ENCODE results near the gene PEF1.
A peak's percentile ranks its signal among the peaks of the same experiment; 100 is the strongest.

The PEF1 gene

GRCh38 chr1:31653717-31654473 lies 9.2 kb upstream of the PEF1 start:
- no peak for DNase-seq (ENCODE audit: low read depth)

GRCh38 chr1:31652891-31653499 lies 8.3 kb upstream of the PEF1 start:
- DNase-seq (ENCODE audit: low read depth), result no peak

- no peak for DNase-seq (ENCODE audit: low read depth)
These were observed 7.1 kb upstream of the PEF1 start for GRCh38 chr1:31651766-31652165.

GRCh38 chr1:31651089-31651420 lies 6.4 kb upstream of the PEF1 start:
- no peak for DNase-seq (ENCODE audit: low read depth)

GRCh38 chr1:31650161-31651088 lies 5.7 kb upstream of the PEF1 start:
- no peak for DNase-seq (ENCODE audit: low read depth)

GRCh38 chr1:31648641-31649357 lies 4.1 kb upstream of the PEF1 start:
- no peak for DNase-seq (ENCODE audit: low read depth)

GRCh38 chr1:31648190-31648589 lies 3.5 kb upstream of the PEF1 start:
- no peak for DNase-seq (ENCODE audit: low read depth)

GRCh38 chr1:31647106-31647505 lies 2.4 kb upstream of the PEF1 start:
- DNase-seq (ENCODE audit: low read depth), result no peak

- no peak for DNase-seq (ENCODE audit: low read depth)
These were observed 1.7 kb upstream of the PEF1 start for GRCh38 chr1:31646259-31646960.

- DNase-seq (ENCODE audit: low read depth), result no peak
These were observed 545 bp upstream of the PEF1 start for GRCh38 chr1:31645274-31645568.

- no peak for DNase-seq (ENCODE audit: low read depth)
These were observed 608 bp downstream of the PEF1 start for GRCh38 chr1:31643976-31644559.

GRCh38 chr1:31642897-31643296 lies 1.8 kb downstream of the PEF1 start:
- no peak for DNase-seq (ENCODE audit: low read depth)

- DNase-seq (ENCODE audit: low read depth), result no peak
These were observed 2.3 kb downstream of the PEF1 start for GRCh38 chr1:31642366-31642765.

GRCh38 chr1:31640964-31641363 lies 3.7 kb downstream of the PEF1 start:
- no peak for DNase-seq (ENCODE audit: low read depth)

GRCh38 chr1:31640179-31640578 lies 4.5 kb downstream of the PEF1 start:
- no peak for DNase-seq (ENCODE audit: low read depth)

- DNase-seq (ENCODE audit: low read depth), result peak; percentile 73
These were observed 5.1 kb downstream of the PEF1 start for GRCh38 chr1:31639543-31639942.

- no peak for DNase-seq (ENCODE audit: low read depth)
These were observed 6.6 kb downstream of the PEF1 start for GRCh38 chr1:31637915-31638673.

GRCh38 chr1:31633117-31633516 lies 11.6 kb downstream of the PEF1 start:
- DNase-seq (ENCODE audit: low read depth), result peak; percentile 46

- DNase-seq (ENCODE audit: low read depth), result no peak
These were observed 12.0 kb downstream of the PEF1 start for GRCh38 chr1:31632649-31633048.

GRCh38 chr1:31628931-31629556 lies 15.6 kb downstream of the PEF1 start:
- DNase-seq (ENCODE audit: low read depth), result no peak

Data from ELR (cell line).